GM21529 (cell line): Measurements from ENCODE around the gene PLXNA3.

ENCODE experiments used
- ATAC-seq: cut with Tn5 transposase; IDR thresholded peaks from one replicate; pipeline ENCODE4 v1.9.1; 2021; ENCODE audit not compliant: unreplicated experiment

PLXNA3 gene

GRCh38 chrX:154458116-154458953, at the start of gene PLXNA3:
Gene PLXNA3 (plus strand): TSS chrX:154458281. CDS start chrX:154460184, 1,903 bp downstream.
- peak; percentile 56 for ATAC-seq

- no peak for ATAC-seq
These were observed 49.3 kb upstream of the PLXNA3 start for GRCh38 chrX:154408659-154409221.

- no peak for ATAC-seq
These were observed 48.7 kb upstream of the PLXNA3 start, which contains the start of gene DNASE1L1 for GRCh38 chrX:154409222-154409871. Gene DNASE1L1 (minus strand): TSS chrX:154409254. CDS start chrX:154405568, 3,686 bp downstream.

GRCh38 chrX:154411981-154412340, 46.1 kb upstream of the PLXNA3 start:
- ATAC-seq, result peak; percentile 52

- no peak for ATAC-seq
These were observed 45.6 kb upstream of the PLXNA3 start for GRCh38 chrX:154412468-154412867.

- no peak for ATAC-seq
These were observed 44.9 kb upstream of the PLXNA3 start for GRCh38 chrX:154413142-154413541.

- no peak for ATAC-seq
These were observed 40.9 kb upstream of the PLXNA3 start for GRCh38 chrX:154417157-154417556.

- no peak for ATAC-seq
These were observed 38.9 kb upstream of the PLXNA3 start for GRCh38 chrX:154419189-154419588.

- no peak for ATAC-seq
These were observed 38.2 kb upstream of the PLXNA3 start for GRCh38 chrX:154419688-154420401.

GRCh38 chrX:154420402-154420756, 37.7 kb upstream of the PLXNA3 start:
- ATAC-seq, result no peak

GRCh38 chrX:154426916-154427770, 30.9 kb upstream of the PLXNA3 start:
- ATAC-seq, result no peak

- ATAC-seq, result peak; percentile 98
These were observed 29.6 kb upstream of the PLXNA3 start, which contains the start of gene ATP6AP1 for GRCh38 chrX:154428176-154429171. Gene ATP6AP1 (plus strand): TSS chrX:154428677. CDS start chrX:154428693, 16 bp downstream.

- no peak for ATAC-seq
These were observed 28.4 kb upstream of the PLXNA3 start for GRCh38 chrX:154429711-154430110.

GRCh38 chrX:154430479-154430878, 27.6 kb upstream of the PLXNA3 start:
- ATAC-seq, result no peak

- ATAC-seq, result no peak
These were observed 27.2 kb upstream of the PLXNA3 start for GRCh38 chrX:154430916-154431315.

GRCh38 chrX:154431341-154431740, 26.7 kb upstream of the PLXNA3 start:
- ATAC-seq, result no peak

- no peak for ATAC-seq
These were observed 25.9 kb upstream of the PLXNA3 start for GRCh38 chrX:154432210-154432609.

GRCh38 chrX:154433605-154434004, 24.5 kb upstream of the PLXNA3 start:
- ATAC-seq, result no peak
